SK-N-SH treated with all-trans-retinoic acid at 6 μM for 48 hours (cell line): ENCODE measurements around the gene WEE2.

Experiments used
- ARNTL ChIP-seq: fragments of 450-650 bp; formaldehyde crosslinking; IDR thresholded peaks from 2 replicates; pipeline ENCODE4 v1.5.0; 2020; ENCODE audit warnings: low read depth, mild to moderate bottlenecking, moderate library complexity, borderline replicate concordance
- BACH2 ChIP-seq: fragments of 250-450 bp; sonication (Bioruptor Pico); IDR thresholded peaks from 2 replicates; pipeline ENCODE4 v1.9.0; 2021; ENCODE audit warnings: mild to moderate bottlenecking, borderline replicate concordance
- ISL1 ChIP-seq: fragments of 250-450 bp; sonication (Bioruptor Pico); IDR thresholded peaks from 2 replicates; pipeline ENCODE4 v2.1.2; 2022; ENCODE audit warnings: mild to moderate bottlenecking, moderate library complexity
- PPARA ChIP-seq: fragments of 250-450 bp; sonication (Bioruptor Pico); IDR thresholded peaks from 2 replicates; pipeline ENCODE4 v1.5.0; 2020; ENCODE audit warnings: mild to moderate bottlenecking, borderline replicate concordance
- RARB ChIP-seq: fragments of 250-450 bp; sonication (Bioruptor Pico); IDR thresholded peaks from 2 replicates; pipeline ENCODE4 v1.8.0; 2021; ENCODE audit warnings: mild to moderate bottlenecking, moderate library complexity
- SNAI2 ChIP-seq: fragments of 250-450 bp; sonication (Bioruptor Pico); IDR thresholded peaks from 2 replicates; pipeline ENCODE4 v1.5.0; 2020; ENCODE audit warnings: mild to moderate bottlenecking, moderate library complexity
- TCF4 ChIP-seq: fragments of 250-450 bp; sonication (Bioruptor Pico); IDR thresholded peaks from 2 replicates; pipeline ENCODE4 v1.8.0; 2021; ENCODE audit warnings: mild to moderate bottlenecking, moderate library complexity, borderline replicate concordance
- TOX ChIP-seq: fragments of 250-450 bp; sonication (Bioruptor Pico); IDR thresholded peaks from 2 replicates; pipeline ENCODE4 v1.8.0; 2021; ENCODE audit warnings: mild to moderate bottlenecking, moderate library complexity, borderline replicate concordance
- ZFP3 ChIP-seq: fragments of 250-450 bp; sonication (Bioruptor Pico); IDR thresholded peaks from 2 replicates; pipeline ENCODE4 v1.5.0; 2020; ENCODE audit warnings: mild to moderate bottlenecking, moderate library complexity
- ZFP30 ChIP-seq: fragments of 450-650 bp; formaldehyde crosslinking; IDR thresholded peaks from 2 replicates; pipeline ENCODE4 v1.5.0; 2022; ENCODE audit warnings: mild to moderate bottlenecking, moderate library complexity
- TF ChIP-seq, protein P1 (sequence below): fragments of 250-450 bp; sonication (Bioruptor Pico); IDR thresholded peaks from 2 replicates; pipeline ENCODE4 v1.8.0; 2020; ENCODE audit warnings: mild to moderate bottlenecking, moderate library complexity, borderline replicate concordance
- TF ChIP-seq, protein P2 (sequence below): fragments of 250-450 bp; sonication (Bioruptor Pico); IDR thresholded peaks from 2 replicates; pipeline ENCODE4 v1.5.1; 2020; ENCODE audit warnings: low read depth, mild to moderate bottlenecking, moderate library complexity

DNA sequence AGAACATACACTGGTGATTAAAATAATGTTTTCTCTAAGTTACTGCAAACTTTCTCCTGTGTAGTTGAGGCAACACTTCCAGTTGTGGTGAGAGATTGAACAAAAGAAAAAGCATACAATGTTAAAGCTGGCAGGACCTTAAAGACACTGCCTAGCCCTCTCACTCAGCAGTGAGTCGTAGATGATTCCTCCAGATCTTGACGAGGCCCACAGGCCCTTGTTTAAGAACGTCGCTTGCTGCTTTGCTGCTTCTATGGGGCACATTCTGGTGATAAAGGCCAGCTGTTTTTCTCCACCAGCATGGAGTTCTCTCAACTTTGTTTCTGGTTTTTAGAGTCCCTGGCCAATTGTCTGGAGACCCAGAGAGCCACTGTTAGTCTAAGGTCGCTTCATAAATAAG is 3.4 kb upstream of the WEE2 start:
- TF ChIP-seq BACH2 (no peak), ZFP3 (CRISPR knock-in tag) (no peak), ARNTL (CRISPR knock-in tag) (no peak), RARB (no peak), ZFP30 (CRISPR knock-in tag) (no peak), SNAI2 (CRISPR knock-in tag) (no peak), ISL1 (CRISPR knock-in tag) (no peak), TOX (CRISPR knock-in tag) (no peak), TCF4 (CRISPR knock-in tag) (no peak), PPARA (CRISPR knock-in tag) (no peak)
- TF ChIP-seq, protein P1, sequence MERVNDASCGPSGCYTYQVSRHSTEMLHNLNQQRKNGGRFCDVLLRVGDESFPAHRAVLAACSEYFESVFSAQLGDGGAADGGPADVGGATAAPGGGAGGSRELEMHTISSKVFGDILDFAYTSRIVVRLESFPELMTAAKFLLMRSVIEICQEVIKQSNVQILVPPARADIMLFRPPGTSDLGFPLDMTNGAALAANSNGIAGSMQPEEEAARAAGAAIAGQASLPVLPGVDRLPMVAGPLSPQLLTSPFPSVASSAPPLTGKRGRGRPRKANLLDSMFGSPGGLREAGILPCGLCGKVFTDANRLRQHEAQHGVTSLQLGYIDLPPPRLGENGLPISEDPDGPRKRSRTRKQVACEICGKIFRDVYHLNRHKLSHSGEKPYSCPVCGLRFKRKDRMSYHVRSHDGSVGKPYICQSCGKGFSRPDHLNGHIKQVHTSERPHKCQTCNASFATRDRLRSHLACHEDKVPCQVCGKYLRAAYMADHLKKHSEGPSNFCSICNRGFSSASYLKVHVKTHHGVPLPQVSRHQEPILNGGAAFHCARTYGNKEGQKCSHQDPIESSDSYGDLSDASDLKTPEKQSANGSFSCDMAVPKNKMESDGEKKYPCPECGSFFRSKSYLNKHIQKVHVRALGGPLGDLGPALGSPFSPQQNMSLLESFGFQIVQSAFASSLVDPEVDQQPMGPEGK (CRISPR knock-in tag), result no peak
- TF ChIP-seq, protein P2, sequence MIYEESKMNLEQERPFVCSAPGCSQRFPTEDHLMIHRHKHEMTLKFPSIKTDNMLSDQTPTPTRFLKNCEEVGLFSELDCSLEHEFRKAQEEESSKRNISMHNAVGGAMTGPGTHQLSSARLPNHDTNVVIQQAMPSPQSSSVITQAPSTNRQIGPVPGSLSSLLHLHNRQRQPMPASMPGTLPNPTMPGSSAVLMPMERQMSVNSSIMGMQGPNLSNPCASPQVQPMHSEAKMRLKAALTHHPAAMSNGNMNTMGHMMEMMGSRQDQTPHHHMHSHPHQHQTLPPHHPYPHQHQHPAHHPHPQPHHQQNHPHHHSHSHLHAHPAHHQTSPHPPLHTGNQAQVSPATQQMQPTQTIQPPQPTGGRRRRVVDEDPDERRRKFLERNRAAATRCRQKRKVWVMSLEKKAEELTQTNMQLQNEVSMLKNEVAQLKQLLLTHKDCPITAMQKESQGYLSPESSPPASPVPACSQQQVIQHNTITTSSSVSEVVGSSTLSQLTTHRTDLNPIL, result no peak
